ENCODE results near the gene TRUB1.

TRUB1 gene

DNA sequence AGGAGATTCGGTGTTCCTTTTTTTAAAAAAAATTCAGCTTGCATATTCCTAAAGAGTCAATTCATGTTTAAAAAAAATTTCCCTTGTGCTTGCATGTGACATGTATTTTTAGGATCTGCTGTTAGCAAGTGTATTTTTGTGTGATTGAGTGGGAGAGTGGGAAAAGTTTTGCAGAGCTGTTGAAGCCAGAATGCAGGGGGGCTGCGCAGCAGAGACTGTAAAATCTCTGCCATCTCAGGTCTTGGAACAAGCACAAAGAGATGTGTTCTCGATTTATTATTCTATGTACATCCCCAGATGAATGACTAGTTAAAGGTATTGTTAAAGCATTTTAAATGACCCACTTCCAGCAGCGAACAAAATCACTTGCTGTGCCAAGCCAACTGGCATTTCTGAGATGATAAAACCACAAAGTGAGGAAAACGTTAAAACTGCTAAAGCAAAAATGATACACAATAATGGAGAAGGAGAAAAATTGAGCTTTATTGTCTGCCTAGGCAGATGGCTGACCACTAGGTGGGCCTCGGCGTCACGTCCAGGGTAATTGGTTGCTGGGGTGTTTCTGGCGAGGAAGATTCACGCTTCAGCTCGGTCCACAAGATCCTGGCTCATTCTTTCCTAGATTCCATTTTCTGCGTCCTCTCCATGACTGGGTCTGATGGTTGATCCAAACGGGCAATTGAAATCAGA lies 88.2 kb downstream of the TRUB1 start:
- Mint-ChIP-seq H3K4me1 (no peaks in the 10 kb centered on the region), H3K4me3 (no peak overlapping the region), H3K27me3 (peaks cover 11% of the 10 kb centered on the region), H3K36me3 (ENCODE audit: insufficient read depth) (no peaks in the 10 kb centered on the region), H3K9me3 (no peaks in the 10 kb centered on the region), H3K27ac (ENCODE audit: low read depth) (no peak overlapping the region)
- no peak for DNase-seq (ENCODE audit: low spot score in 2 of 2)
- ATAC-seq (replicated peaks; ENCODE audit: extremely low read depth, poor library complexity, severe bottlenecking) = no peak

DNA sequence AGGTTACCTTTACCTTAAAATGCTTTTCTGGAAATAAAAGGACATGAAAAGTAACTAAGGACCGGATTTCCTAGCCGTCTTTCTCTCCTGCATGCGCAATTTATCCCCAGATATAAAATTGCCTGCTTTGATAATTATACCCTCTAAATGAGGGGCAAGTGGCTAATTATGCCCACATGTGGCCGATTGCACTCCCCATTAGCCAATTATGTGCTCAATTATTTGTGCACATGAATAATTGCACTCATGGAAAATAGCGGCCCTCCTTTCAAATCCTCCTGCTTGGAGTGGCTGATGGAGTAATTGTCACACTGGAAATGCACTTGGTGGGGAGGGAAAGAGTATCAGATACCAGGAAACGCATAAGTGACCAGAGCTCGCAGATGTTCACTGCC lies 88.7 kb downstream of the TRUB1 start:
- H3K4me3 Mint-ChIP-seq = no peak overlapping the region

More for the DNA sequence above, 88.7 kb downstream of the TRUB1 start:
- Mint-ChIP-seq H3K9me3 (no peaks in the 10 kb centered on the region), H3K27me3 (peaks cover 11% of the 10 kb centered on the region), H3K27ac (ENCODE audit: low read depth) (no peak overlapping the region), H3K4me1 (no peaks in the 10 kb centered on the region), H3K36me3 (ENCODE audit: insufficient read depth) (no peaks in the 10 kb centered on the region)
- DNase-seq (ENCODE audit: low spot score in 2 of 2) = no peak
- no peak for ATAC-seq (replicated peaks; ENCODE audit: extremely low read depth, poor library complexity, severe bottlenecking)
